Trophoblast cell (in vitro differentiated cells and primary cell): ENCODE results near the gene PTPRM.

Experiments used
- DNase-seq, 2 donors: peaks; one replicate each; pipeline ENCODE4 v3.0.0-alpha.2; 2016
- H2AFZ ChIP-seq: 2 replicates; pipeline ENCODE4 v1.6.1; 2013; ENCODE audit warnings: low read length, moderate library complexity, mild to moderate bottlenecking; ENCODE audit not compliant: insufficient read depth, poor library complexity
- H2AK5ac ChIP-seq: 2 replicates; pipeline ENCODE4 v1.6.1; 2013; ENCODE audit warnings: mild to moderate bottlenecking, low read length
- H2BK120ac ChIP-seq: 2 replicates; pipeline ENCODE4 v1.6.1; 2013; ENCODE audit warnings: low read length, mild to moderate bottlenecking, moderate library complexity; ENCODE audit not compliant: insufficient read depth, poor library complexity
- H2BK12ac ChIP-seq: 2 replicates; pipeline ENCODE4 v1.6.1; 2013; ENCODE audit warnings: mild to moderate bottlenecking, low read length, moderate library complexity
- H2BK5ac ChIP-seq: 2 replicates; pipeline ENCODE4 v1.6.1; 2013; ENCODE audit warnings: low read length, low read depth, moderate library complexity, mild to moderate bottlenecking; ENCODE audit not compliant: poor library complexity
- H3K14ac ChIP-seq: 2 replicates; pipeline ENCODE4 v1.6.1; 2013; ENCODE audit warnings: mild to moderate bottlenecking, low read length
- H3K18ac ChIP-seq: 2 replicates; pipeline ENCODE4 v1.6.1; 2013; ENCODE audit warnings: mild to moderate bottlenecking, low read length
- H3K23ac ChIP-seq: 2 replicates; pipeline ENCODE4 v1.6.1; 2013; ENCODE audit warnings: low read length
- H3K27ac ChIP-seq: 2 replicates; pipeline ENCODE4 v1.5.1; 2013; ENCODE audit warnings: low read depth, mild to moderate bottlenecking, inconsistent platforms, low read length, moderate library complexity
- H3K27me3 ChIP-seq: 2 replicates; pipeline ENCODE4 v1.6.1; 2013; ENCODE audit warnings: inconsistent platforms, mild to moderate bottlenecking, low read length, moderate library complexity; ENCODE audit not compliant: insufficient read depth
- H3K36me3 ChIP-seq, 2 experiments: 1 replicate in 1 of 2; 2 replicates in 1 of 2; pipeline ENCODE4 v1.6.1; 2013; ENCODE audit warnings: low read length in 2 of 2, mild to moderate bottlenecking in 2 of 2, moderate library complexity in 1 of 2; ENCODE audit not compliant: insufficient read depth in 2 of 2, control insufficient read depth in 1 of 2
- H3K4ac ChIP-seq: 2 replicates; pipeline ENCODE4 v1.6.1; 2013; ENCODE audit warnings: low read depth, mild to moderate bottlenecking, low read length, moderate library complexity
- H3K4me1 ChIP-seq, 2 experiments: 1 replicate in 1 of 2; 2 replicates in 1 of 2; pipeline ENCODE4 v1.6.1; 2013; ENCODE audit warnings: low read length in 2 of 2, mild to moderate bottlenecking in 2 of 2, moderate library complexity in 1 of 2; ENCODE audit not compliant: insufficient read depth in 2 of 2, control insufficient read depth in 1 of 2
- H3K4me2 ChIP-seq: 2 replicates; pipeline ENCODE4 v1.6.1; 2013; ENCODE audit warnings: inconsistent platforms, mild to moderate bottlenecking, low read length, moderate library complexity
- H3K4me3 ChIP-seq: 2 replicates; pipeline ENCODE4 v1.5.1; 2013; ENCODE audit warnings: mild to moderate bottlenecking, low read depth, low read length, inconsistent platforms
- H3K79me1 ChIP-seq: one replicate; pipeline ENCODE4 v1.6.1; 2013; ENCODE audit warnings: low read length
- H3K79me2 ChIP-seq: 2 replicates; pipeline ENCODE4 v1.6.1; 2013; ENCODE audit warnings: low read length, mild to moderate bottlenecking; ENCODE audit not compliant: control insufficient read depth, insufficient read depth, poor library complexity
- H3K9ac ChIP-seq: 2 replicates; pipeline ENCODE4 v1.6.1; 2013; ENCODE audit warnings: mild to moderate bottlenecking, low read length
- H3K9me3 ChIP-seq: 2 replicates; pipeline ENCODE4 v1.6.1; 2013; ENCODE audit warnings: low read depth, mild to moderate bottlenecking, control low read depth, inconsistent platforms, low read length; ENCODE audit not compliant: insufficient read depth
- H4K12ac ChIP-seq: 2 replicates; pipeline ENCODE4 v1.6.1; 2013; ENCODE audit warnings: low read depth, mild to moderate bottlenecking, low read length, moderate library complexity
- H4K8ac ChIP-seq: 2 replicates; pipeline ENCODE4 v1.6.1; 2013; ENCODE audit warnings: low read depth, mild to moderate bottlenecking, low read length, moderate library complexity
- H4K91ac ChIP-seq: one replicate; pipeline ENCODE4 v1.6.1; 2013; ENCODE audit warnings: low read depth, mild to moderate bottlenecking, low read length, moderate library complexity
- WGBS: extraction: QIAGEN DNeasy Blood & Tissue Kit; methylation state at CpG from one replicate; pipeline ENCODE4 v1.1.7; 2013; ENCODE audit warnings: missing lambda C conversion rate; ENCODE audit not compliant: insufficient read length, insufficient coverage; ENCODE audit errors: extremely low coverage; 5-methylcytosine and 5-hydroxymethylcytosine counted together

PTPRM gene

DNA sequence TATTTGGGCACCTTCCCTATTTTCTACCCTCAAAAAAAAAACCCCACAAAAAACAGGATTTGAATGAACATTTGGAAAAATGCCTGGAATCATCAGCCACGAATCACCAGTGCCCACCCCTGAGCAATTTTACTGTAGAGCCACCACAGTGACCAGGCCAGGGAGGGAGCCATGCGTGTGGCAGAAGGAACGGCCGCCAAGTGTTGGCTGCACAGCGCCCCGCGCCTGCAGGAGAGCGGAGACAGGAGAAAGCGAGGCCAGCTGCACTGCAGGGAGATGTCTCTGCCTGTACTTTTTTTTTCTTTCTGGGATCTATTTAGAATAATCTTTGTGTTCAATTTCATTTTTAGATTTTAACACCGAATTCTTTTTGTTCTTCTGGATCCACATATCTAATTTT lies 772.8 kb downstream of the PTPRM start:
- no peak overlapping the region for H2AK5ac ChIP-seq
- WGBS = no CpG with 5 or more reads among the region's 10 CpGs

DNA sequence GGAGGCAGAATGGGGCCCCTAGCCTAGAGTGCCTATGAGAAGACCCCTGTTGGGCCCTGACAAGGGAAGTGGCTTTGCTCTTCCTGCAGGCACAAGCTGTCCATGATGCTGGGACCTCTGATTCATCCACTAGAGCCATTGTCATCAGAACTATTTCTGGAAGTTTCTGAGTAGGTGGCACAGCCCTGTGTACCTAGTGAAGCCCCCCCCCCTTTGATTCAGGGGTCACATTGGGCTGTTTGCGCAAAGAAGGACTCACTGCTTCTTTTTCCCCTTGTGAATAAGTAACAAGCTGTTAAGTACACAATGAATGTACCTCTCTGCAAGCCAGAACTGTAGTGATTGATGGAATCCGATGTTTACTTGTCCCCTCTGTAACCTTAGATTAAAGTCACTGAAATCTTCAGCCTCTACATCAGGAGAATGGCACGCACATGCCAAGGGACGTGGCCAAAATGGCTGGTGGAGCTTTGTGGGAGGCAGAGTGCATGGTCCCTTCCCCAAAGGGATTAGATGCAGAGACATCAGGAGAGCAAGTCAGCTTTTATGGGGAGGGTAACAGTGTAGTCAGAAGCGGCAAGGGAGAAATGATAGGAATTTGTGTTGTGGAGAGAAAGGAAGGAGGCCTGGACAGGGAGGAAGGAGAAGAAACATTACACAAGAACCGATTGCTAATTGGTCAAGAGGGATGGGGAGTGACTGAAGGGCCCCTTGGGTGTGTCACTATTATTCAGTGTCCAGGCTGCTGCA lies 774.5 kb downstream of the PTPRM start:
- H3K4me1 ChIP-seq = peaks cover 0 to 2% of the 10 kb centered on the region in 2 experiments
- H2BK5ac ChIP-seq = no peak overlapping the region
- H3K79me2 ChIP-seq = no peaks in the 10 kb centered on the region
- H3K79me1 ChIP-seq = no peaks in the 10 kb centered on the region
- H3K18ac ChIP-seq = no peak overlapping the region
- peak in 1 of 2 donors; percentile 11 for DNase-seq
- H3K4me3 ChIP-seq = no peak overlapping the region
- H4K12ac ChIP-seq = no peak overlapping the region
- no peak overlapping the region for H2AK5ac ChIP-seq
- H3K9ac ChIP-seq = no peak overlapping the region
- no peak overlapping the region for H2BK120ac ChIP-seq
- H3K4ac ChIP-seq = no peak overlapping the region
- H2BK12ac ChIP-seq = no peak overlapping the region
- no peak overlapping the region for H3K14ac ChIP-seq
- no peak overlapping the region for H4K91ac ChIP-seq
- H3K4me2 ChIP-seq = no peak overlapping the region
- H3K36me3 ChIP-seq = peaks cover 0 to 2% of the 10 kb centered on the region in 2 experiments
- H3K27me3 ChIP-seq = no peaks in the 10 kb centered on the region
- no peaks in the 10 kb centered on the region for H3K9me3 ChIP-seq
- no CpG with 5 or more reads among the region's 6 CpGs for WGBS
- no peak overlapping the region for H2AFZ ChIP-seq
- no peak overlapping the region for H3K23ac ChIP-seq
- H4K8ac ChIP-seq = no peak overlapping the region
- no peak overlapping the region for H3K27ac ChIP-seq

More for the DNA sequence above, 772.8 kb downstream of the PTPRM start:
- no peak overlapping the region for H3K23ac ChIP-seq
- H3K4me2 ChIP-seq = no peak overlapping the region
- H3K27me3 ChIP-seq = no peaks in the 10 kb centered on the region
- no peak overlapping the region for H2BK5ac ChIP-seq
- DNase-seq = no peak
- H3K4ac ChIP-seq = no peak overlapping the region
- H3K18ac ChIP-seq = no peak overlapping the region
- H3K9me3 ChIP-seq = no peaks in the 10 kb centered on the region
- no peaks in the 10 kb centered on the region for H3K79me2 ChIP-seq
- no peak overlapping the region for H3K27ac ChIP-seq
- no peak overlapping the region for H3K9ac ChIP-seq
- peaks cover 0 to 2% of the 10 kb centered on the region in 2 experiments for H3K4me1 ChIP-seq
- no peak overlapping the region for H3K4me3 ChIP-seq
- H2BK12ac ChIP-seq = no peak overlapping the region
- no peak overlapping the region for H2BK120ac ChIP-seq
- H3K14ac ChIP-seq = no peak overlapping the region
- no peak overlapping the region for H4K8ac ChIP-seq
- no peaks in the 10 kb centered on the region for H3K36me3 ChIP-seq
- H4K12ac ChIP-seq = no peak overlapping the region
- no peak overlapping the region for H4K91ac ChIP-seq
- no peaks in the 10 kb centered on the region for H3K79me1 ChIP-seq
- H2AFZ ChIP-seq = no peak overlapping the region

DNA sequence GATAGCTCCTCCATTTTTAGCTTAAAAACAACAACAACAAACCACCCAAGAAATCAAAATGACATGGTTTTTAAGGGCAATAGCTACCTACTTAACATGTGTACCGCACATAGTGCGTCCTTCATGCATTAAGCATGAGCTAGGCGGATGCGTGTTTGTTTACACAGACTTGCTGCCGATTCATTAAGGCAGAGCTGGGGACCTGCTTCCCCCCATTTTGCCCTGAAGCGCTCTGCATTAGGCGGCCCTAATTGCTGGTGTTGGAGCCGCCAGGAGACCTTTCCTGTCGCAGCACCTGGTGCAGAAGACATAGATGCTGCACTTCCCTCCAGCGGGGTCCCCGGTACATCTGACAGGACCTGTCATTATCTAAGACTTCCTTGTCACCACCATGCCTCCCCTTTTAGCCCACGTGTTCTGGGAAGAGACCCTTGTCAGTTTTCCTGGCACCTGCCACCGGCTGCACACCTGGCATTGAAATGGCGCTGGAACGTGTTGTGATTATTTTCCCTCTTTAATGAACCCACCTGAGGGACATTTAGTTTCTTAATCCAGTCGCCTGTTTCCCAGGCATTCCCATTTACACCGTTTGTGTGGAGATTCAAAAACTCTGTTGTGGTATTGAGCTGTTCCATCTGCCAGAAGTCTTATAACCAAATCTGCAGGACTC lies 781.1 kb downstream of the PTPRM start:
- H3K18ac ChIP-seq = no peak overlapping the region
- no peaks in the 10 kb centered on the region for H3K9me3 ChIP-seq
- no peak overlapping the region for H3K14ac ChIP-seq
- H3K4me3 ChIP-seq = no peak overlapping the region
- no peaks in the 10 kb centered on the region for H3K79me2 ChIP-seq
- H2BK5ac ChIP-seq = no peak overlapping the region
- no peaks in the 10 kb centered on the region for H3K4me1 ChIP-seq
- H4K8ac ChIP-seq = no peak overlapping the region
- H3K79me1 ChIP-seq = no peaks in the 10 kb centered on the region
- no peak overlapping the region for H2AK5ac ChIP-seq
- no CpG with 5 or more reads among the region's 17 CpGs for WGBS
- H3K4me2 ChIP-seq = no peak overlapping the region
- H4K12ac ChIP-seq = no peak overlapping the region
- H3K36me3 ChIP-seq = peaks cover 0 to 2% of the 10 kb centered on the region in 2 experiments
- H3K9ac ChIP-seq = no peak overlapping the region
- no peak overlapping the region for H3K27ac ChIP-seq
- H2BK12ac ChIP-seq = no peak overlapping the region
- no peaks in the 10 kb centered on the region for H3K27me3 ChIP-seq
- no peak overlapping the region for H4K91ac ChIP-seq
- DNase-seq = no peak
- no peak overlapping the region for H2AFZ ChIP-seq
- no peak overlapping the region for H2BK120ac ChIP-seq
- H3K4ac ChIP-seq = no peak overlapping the region
- no peak overlapping the region for H3K23ac ChIP-seq

DNA sequence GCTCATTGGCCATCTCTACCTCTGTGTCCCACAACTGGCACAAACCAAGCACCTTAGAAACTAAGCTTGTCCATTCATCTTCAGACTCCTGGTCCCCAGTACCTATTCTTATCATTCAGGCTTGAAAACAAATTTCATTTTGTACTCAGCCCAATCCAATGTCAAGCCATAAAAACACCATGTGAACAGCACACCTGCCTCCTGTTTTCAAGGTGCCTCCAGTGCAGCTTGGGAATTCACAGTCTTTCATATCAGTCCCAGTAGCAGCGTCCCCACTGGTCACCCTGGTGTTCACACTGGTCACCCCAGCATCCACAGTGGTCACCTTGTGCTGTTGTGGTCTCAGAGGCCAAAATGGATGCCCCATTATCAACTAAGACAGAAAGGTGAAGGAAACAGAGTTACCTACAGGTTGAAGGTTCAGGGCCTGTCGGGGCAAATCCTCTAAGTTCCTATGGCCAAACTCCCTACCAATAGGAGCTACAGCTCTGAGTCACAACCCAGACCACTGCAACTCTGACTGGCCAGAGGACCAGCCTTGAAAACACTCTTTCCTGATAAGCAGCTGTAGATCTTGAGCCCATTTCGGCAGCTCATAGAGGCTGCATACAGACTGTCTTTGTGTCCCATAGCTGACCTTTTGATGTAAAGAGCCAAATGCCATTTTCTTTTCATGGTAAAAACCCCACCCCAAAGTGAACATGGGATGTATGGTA lies 782.6 kb downstream of the PTPRM start:
- Histone ChIP-seq H2BK12ac (no peak overlapping the region), H3K9me3 (no peaks in the 10 kb centered on the region), H3K79me2 (no peaks in the 10 kb centered on the region), H3K23ac (no peak overlapping the region), H3K4ac (no peak overlapping the region), H3K4me2 (no peak overlapping the region), H3K4me3 (no peak overlapping the region), H2AK5ac (no peak overlapping the region), H4K91ac (no peak overlapping the region), H3K36me3 (peaks cover 0 to 2% of the 10 kb centered on the region in 2 experiments), H2BK120ac (no peak overlapping the region), H3K27me3 (no peaks in the 10 kb centered on the region), H3K4me1 (peaks cover 0 to 2% of the 10 kb centered on the region in 2 experiments), H2AFZ (no peak overlapping the region), H3K27ac (no peak overlapping the region), H3K9ac (no peak overlapping the region), H2BK5ac (no peak overlapping the region), H3K18ac (no peak overlapping the region), H3K79me1 (no peaks in the 10 kb centered on the region), H3K14ac (no peak overlapping the region), H4K12ac (no peak overlapping the region), H4K8ac (no peak overlapping the region)
- WGBS = no CpG with 5 or more reads among the region's 3 CpGs
- no peak for DNase-seq
